ENCODE measurements around the gene SLC39A6. TPM values are rescaled to one million over a fixed set of nuclear protein-coding genes. Genes with fewer than 3 reads are reported as not detected.
"Not testable (repeated sequence)": the region's sequence is repeated elsewhere in the genome, so short reads cannot be mapped to it uniquely, and the experiment has no call there.

Gene SLC39A6
- total RNA-seq, 1 donor from 2014 or later, result 11.9 TPM

- Histone ChIP-seq H3K4me3 (no peak overlapping the region), H3K4me1 (no peaks in the 10 kb centered on the region), H3K27me3 (ENCODE audit: low read depth) (no peaks in the 10 kb centered on the region), H3K27ac (replicated peaks) (no peak overlapping the region), H3K36me3 (no peaks in the 10 kb centered on the region), H3K9me3 (replicated peaks) (peaks cover 4% of the 10 kb centered on the region)
- intact Hi-C loops (cut with micrococcal nuclease), result loop anchor here (2.0 kb wide), 1 partner anchor 188 kb away; no protein-coding TSS in a partner anchor
- TF ChIP-seq CTCF (IDR thresholded peaks at IDR 0.05; ENCODE audit: borderline replicate concordance), result no peak
- no peak for DNase-seq
Measured at GRCh38 chr18:36096955-36097354, 32.2 kb downstream of the SLC39A6 start.

GRCh38 chr18:36095936-36096519 lies 33.1 kb downstream of the SLC39A6 start:
- H3K27ac ChIP-seq (replicated peaks), result no peak overlapping the region
- H3K27me3 ChIP-seq (ENCODE audit: low read depth), result no peaks in the 10 kb centered on the region
- no peak for DNase-seq
- no peaks in the 10 kb centered on the region for H3K4me1 ChIP-seq
- no peaks in the 10 kb centered on the region for H3K9me3 ChIP-seq (replicated peaks)
- no peak overlapping the region for H3K4me3 ChIP-seq
- peak; percentile 72 for TF ChIP-seq CTCF (IDR thresholded peaks at IDR 0.05; ENCODE audit: borderline replicate concordance)
- intact Hi-C loops (cut with micrococcal nuclease), result loop anchor here (2.0 kb wide), 1 partner anchor 189 kb away; no protein-coding TSS in a partner anchor
- no peaks in the 10 kb centered on the region for H3K36me3 ChIP-seq

GRCh38 chr18:36094431-36094830 lies 34.7 kb downstream of the SLC39A6 start:
- no peak overlapping the region for H3K4me3 ChIP-seq
- no peak overlapping the region for H3K27ac ChIP-seq (replicated peaks)
- no peak for TF ChIP-seq CTCF (IDR thresholded peaks at IDR 0.05; ENCODE audit: borderline replicate concordance)
- H3K4me1 ChIP-seq, result no peaks in the 10 kb centered on the region
- no peaks in the 10 kb centered on the region for H3K27me3 ChIP-seq (ENCODE audit: low read depth)
- H3K36me3 ChIP-seq, result no peaks in the 10 kb centered on the region
- DNase-seq, result no peak
- no peaks in the 10 kb centered on the region for H3K9me3 ChIP-seq (replicated peaks)
- intact Hi-C loops (cut with micrococcal nuclease), result no loop called here

- H3K4me1 ChIP-seq; H3K27ac ChIP-seq (replicated peaks); H3K4me3 ChIP-seq; intact Hi-C loops (cut with micrococcal nuclease); H3K36me3 ChIP-seq; DNase-seq; H3K27me3 ChIP-seq (ENCODE audit: low read depth); H3K9me3 ChIP-seq (replicated peaks): not testable (repeated sequence)
Measured at GRCh38 chr18:36092116-36092515, 37.0 kb downstream of the SLC39A6 start.

GRCh38 chr18:36089001-36089400 lies 40.1 kb downstream of the SLC39A6 start:
- no peak for DNase-seq

More at GRCh38 chr18:36089001-36089400, 40.1 kb downstream of the SLC39A6 start:
- Histone ChIP-seq H3K4me1 (no peaks in the 10 kb centered on the region), H3K27ac (replicated peaks) (no peak overlapping the region), H3K9me3 (replicated peaks) (peaks cover 6% of the 10 kb centered on the region), H3K4me3 (no peak overlapping the region), H3K27me3 (ENCODE audit: low read depth) (no peaks in the 10 kb centered on the region), H3K36me3 (no peaks in the 10 kb centered on the region)
- no peak for TF ChIP-seq CTCF (IDR thresholded peaks at IDR 0.05; ENCODE audit: borderline replicate concordance)
- intact Hi-C loops (cut with micrococcal nuclease), result no loop called here
